ENCODE data around the gene DRC7. TPM values are rescaled to one million over a fixed set of nuclear protein-coding genes. Genes with fewer than 3 reads are reported as not detected.
A peak's percentile ranks its signal among the peaks of the same experiment; 100 is the strongest.

DRC7 gene
- total RNA-seq, 1 donor from 2014 or later = 0.16 TPM

DNA sequence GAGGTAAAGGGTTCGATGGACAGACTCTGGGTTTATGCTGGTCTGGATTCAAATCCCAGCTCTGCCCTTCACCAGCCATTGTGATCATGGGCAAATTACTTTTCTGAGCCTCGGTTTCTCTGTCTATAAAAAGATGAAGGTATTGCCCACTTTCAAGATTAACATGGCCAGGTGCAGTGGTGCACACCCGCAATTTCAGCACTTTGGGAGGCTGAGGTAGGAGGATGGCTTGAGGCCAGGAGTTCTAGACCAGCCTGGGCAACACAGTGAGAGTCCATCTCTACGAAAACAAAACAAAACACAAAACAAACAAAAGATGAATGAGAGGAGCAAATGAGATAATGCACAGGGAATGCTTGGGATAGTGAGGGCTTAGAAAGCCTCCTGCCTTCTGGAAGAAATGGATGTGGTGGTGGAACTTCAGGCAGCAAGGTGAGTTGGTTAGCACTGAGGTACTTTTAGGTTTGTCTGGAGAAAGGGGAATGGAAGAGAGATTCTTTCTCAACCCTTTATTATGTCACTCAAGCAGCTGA lies 18.0 kb upstream of the DRC7 start:
- Mint-ChIP-seq H3K9me3 (no peaks in the 10 kb centered on the region), H3K27me3 (ENCODE audit: low read depth) (no peaks in the 10 kb centered on the region)

DNA sequence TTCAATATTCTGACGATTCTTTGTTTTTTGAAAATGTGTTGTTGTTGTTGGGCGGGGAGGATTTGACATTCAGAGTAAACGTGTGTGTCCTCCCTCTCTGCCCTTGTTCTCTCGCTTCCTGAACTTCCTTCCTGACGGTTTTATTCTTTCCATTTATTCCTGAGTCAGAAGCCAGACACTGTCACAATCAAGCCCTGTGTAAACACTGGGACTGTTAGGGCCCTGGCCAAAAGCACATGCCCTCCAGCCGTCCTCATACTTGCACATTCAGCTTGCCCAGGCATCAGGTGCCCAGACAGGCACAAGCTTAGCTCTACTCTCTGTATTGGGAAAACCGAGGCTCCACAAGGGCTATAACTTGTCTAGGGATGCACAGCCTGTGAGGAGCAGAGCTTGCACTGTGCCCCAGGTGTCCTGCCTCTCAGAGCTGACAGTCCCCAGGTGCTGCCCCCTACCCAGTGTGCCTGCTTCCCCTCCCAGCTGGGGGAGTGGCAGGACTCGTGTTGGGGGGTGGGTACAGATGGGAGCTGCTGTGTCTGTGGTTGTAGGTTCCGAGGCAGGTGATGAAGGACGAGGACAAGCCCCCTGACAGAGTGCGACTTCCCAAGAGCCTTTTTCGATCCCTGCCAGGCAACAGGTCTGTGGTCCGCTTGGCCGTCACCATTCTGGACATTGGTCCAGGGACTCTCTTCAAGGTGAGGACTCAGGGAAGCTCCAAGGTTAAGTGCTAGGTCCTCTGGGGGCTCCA lies 16.8 kb upstream of the DRC7 start:
- Mint-ChIP-seq H3K27me3 (ENCODE audit: low read depth) (no peaks in the 10 kb centered on the region), H3K27ac (ENCODE audit: unreplicated experiment) (peak overlapping the region; percentile 73), H3K4me3 (no peak overlapping the region), H3K4me1 (peaks cover 19% of the 10 kb centered on the region), H3K36me3 (ENCODE audit: low read depth) (no peaks in the 10 kb centered on the region), H3K9me3 (no peaks in the 10 kb centered on the region)
- TF ChIP-seq, protein P1, sequence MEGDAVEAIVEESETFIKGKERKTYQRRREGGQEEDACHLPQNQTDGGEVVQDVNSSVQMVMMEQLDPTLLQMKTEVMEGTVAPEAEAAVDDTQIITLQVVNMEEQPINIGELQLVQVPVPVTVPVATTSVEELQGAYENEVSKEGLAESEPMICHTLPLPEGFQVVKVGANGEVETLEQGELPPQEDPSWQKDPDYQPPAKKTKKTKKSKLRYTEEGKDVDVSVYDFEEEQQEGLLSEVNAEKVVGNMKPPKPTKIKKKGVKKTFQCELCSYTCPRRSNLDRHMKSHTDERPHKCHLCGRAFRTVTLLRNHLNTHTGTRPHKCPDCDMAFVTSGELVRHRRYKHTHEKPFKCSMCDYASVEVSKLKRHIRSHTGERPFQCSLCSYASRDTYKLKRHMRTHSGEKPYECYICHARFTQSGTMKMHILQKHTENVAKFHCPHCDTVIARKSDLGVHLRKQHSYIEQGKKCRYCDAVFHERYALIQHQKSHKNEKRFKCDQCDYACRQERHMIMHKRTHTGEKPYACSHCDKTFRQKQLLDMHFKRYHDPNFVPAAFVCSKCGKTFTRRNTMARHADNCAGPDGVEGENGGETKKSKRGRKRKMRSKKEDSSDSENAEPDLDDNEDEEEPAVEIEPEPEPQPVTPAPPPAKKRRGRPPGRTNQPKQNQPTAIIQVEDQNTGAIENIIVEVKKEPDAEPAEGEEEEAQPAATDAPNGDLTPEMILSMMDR (conservative IDR thresholded peaks at IDR 0.05) = no peak
- DNase-seq (ENCODE audit: low read depth, low spot score) = no peak

More for the DNA sequence above, 18.0 kb upstream of the DRC7 start:
- H3K36me3 Mint-ChIP-seq (ENCODE audit: low read depth) = no peaks in the 10 kb centered on the region
- TF ChIP-seq, protein P1 (conservative IDR thresholded peaks at IDR 0.05) = no peak
- peak overlapping the region; percentile 87 for H3K27ac Mint-ChIP-seq (ENCODE audit: unreplicated experiment)
- no peak overlapping the region for H3K4me3 Mint-ChIP-seq
- no peak for DNase-seq (ENCODE audit: low read depth, low spot score)
- peaks cover 22% of the 10 kb centered on the region for H3K4me1 Mint-ChIP-seq

DNA sequence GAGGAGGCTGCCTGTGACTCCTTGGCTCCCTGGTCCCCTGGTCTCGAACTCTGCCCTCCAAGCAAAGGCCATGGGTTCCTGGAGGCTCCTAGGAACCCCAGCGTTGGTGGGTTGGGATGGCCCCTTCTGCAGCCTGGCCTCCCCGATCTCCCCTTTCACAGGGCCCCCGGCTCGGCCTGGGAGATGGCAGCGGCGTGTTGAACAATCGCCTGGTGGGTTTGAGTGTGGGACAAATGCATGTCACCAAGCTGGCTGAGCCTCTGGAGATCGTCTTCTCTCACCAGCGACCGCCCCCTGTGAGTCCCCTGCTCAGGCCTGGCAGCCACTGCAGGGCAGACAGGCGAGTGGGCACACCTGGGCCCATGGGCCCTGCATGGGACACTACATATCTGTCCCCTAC lies 15.6 kb upstream of the DRC7 start:
- no peak for DNase-seq (ENCODE audit: low read depth, low spot score)
- Mint-ChIP-seq H3K4me3 (no peak overlapping the region), H3K27me3 (ENCODE audit: low read depth) (no peaks in the 10 kb centered on the region), H3K27ac (ENCODE audit: unreplicated experiment) (peak overlapping the region; percentile 71), H3K36me3 (ENCODE audit: low read depth) (no peaks in the 10 kb centered on the region), H3K9me3 (no peaks in the 10 kb centered on the region), H3K4me1 (peaks cover 25% of the 10 kb centered on the region)
- TF ChIP-seq, protein P1 (conservative IDR thresholded peaks at IDR 0.05) = no peak

DNA sequence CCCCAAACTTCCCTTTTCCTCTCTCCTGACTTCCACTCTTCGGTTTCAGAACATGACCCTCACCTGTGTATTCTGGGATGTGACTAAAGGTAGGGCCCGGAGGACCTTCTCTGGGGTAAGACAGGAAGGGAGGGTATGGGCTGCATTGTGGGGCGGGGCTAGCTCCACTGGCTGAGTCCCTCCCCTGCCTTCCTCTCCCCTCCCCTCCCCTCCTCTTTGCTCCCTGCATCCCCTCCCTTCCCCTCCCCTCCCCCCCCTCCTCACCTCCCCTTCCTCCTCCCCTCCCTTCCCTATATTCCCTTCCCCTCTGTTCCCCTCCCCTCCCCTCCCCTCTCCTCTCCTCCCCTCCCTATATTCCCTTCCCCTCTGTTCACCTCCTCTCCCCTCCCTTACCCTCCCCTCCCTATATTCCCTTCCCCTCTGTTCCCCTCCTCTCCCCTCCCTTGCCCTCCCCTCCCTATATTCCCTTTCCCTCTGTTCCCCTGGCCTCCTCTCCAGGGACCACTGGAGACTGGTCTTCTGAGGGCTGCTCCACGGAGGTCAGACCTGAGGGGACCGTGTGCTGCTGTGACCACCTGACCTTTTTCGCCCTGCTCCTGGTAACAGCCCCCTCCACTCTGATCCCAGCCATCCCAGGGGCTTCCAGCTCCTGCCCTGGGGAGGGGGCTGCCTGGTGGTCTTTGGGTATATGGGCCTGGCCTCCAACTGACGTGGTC lies 14.7 kb upstream of the DRC7 start:
- H3K27ac Mint-ChIP-seq (ENCODE audit: unreplicated experiment) = no peak overlapping the region
- H3K4me1 Mint-ChIP-seq = peaks cover 25% of the 10 kb centered on the region
- TF ChIP-seq, protein P1 (conservative IDR thresholded peaks at IDR 0.05) = no peak
- no peaks in the 10 kb centered on the region for H3K9me3 Mint-ChIP-seq
- no peaks in the 10 kb centered on the region for H3K36me3 Mint-ChIP-seq (ENCODE audit: low read depth)
- no peak overlapping the region for H3K4me3 Mint-ChIP-seq
- H3K27me3 Mint-ChIP-seq (ENCODE audit: low read depth) = no peaks in the 10 kb centered on the region
- DNase-seq (ENCODE audit: low read depth, low spot score) = no peak

DNA sequence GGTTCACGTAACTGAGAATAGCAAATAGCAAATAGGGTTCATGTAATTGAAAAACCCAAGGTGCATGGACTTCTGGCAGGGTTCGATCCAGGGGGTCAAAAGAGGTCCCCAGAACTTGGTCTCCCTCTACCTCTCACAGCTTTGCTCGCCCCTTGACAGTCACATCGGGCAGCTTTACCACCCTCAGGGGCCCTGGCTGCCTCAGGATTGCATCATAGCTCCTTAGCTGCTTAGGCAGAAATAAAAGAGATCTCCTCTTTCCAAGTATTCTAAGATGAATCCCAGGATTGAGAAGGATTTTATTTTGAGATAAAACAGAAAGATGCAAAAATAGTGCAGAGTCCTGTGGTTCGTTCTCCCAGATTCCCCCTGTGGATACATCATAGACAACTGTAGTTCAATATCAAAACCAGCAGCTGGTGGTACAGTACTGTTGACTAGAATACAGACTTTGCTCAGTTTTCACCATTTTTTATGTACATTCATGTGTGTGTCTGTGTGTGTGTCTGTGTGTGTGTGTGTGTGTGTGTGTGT lies 13.7 kb upstream of the DRC7 start:
- H3K4me1 Mint-ChIP-seq = peaks cover 19% of the 10 kb centered on the region
- no peaks in the 10 kb centered on the region for H3K27me3 Mint-ChIP-seq (ENCODE audit: low read depth)
- H3K36me3 Mint-ChIP-seq (ENCODE audit: low read depth) = no peaks in the 10 kb centered on the region
- no peaks in the 10 kb centered on the region for H3K9me3 Mint-ChIP-seq
- DNase-seq (ENCODE audit: low read depth, low spot score) = no peak
- H3K4me3 Mint-ChIP-seq = no peak overlapping the region
- H3K27ac Mint-ChIP-seq (ENCODE audit: unreplicated experiment) = peak overlapping the region; percentile 19
- TF ChIP-seq, protein P1 (conservative IDR thresholded peaks at IDR 0.05) = no peak
